Esophagus squamous epithelium (tissue), 4 donors: ENCODE data around the gene BAIAP2.

Experiments used
- CTCF ChIP-seq, 6 experiments: fragments of 450-650 bp in 4 of 6; fragments of 200-600 bp in 2 of 6; sonication (generic) in 2 of 6; IDR thresholded peaks; one replicate each; pipeline ENCODE4 v1.5.1; 2016 to 2019; ENCODE audit warnings: antibody characterized with exemption in 6 of 6, mild to moderate bottlenecking in 4 of 6, moderate library complexity in 4 of 6
- POLR2A ChIP-seq, 4 donors: fragments of 450-650 bp; IDR thresholded peaks; one replicate each; pipeline ENCODE4 v1.6.1; 2017; ENCODE audit warnings: antibody characterized with exemption in 4 of 4, mild to moderate bottlenecking in 4 of 4, moderate library complexity in 3 of 4

- TF ChIP-seq CTCF (IDR thresholded peaks at IDR 0.05): peak in 2 of 6 experiments; percentile 29 to 46
- TF ChIP-seq POLR2A (IDR thresholded peaks at IDR 0.05): no peak
Observed at GRCh38 chr17:81085420-81085911, 50.5 kb downstream of the BAIAP2 start.
